ENCODE results near the gene SLC22A1. TPM values are rescaled to one million over a fixed set of nuclear protein-coding genes. Genes with fewer than 3 reads are reported as not detected.

Gene SLC22A1
- polyA plus RNA-seq, 1 of the 3 experiments (the other 2 are of a cell fraction), result 0.20 TPM

- no peak for TF ChIP-seq TEAD4 (IDR thresholded peaks at IDR 0.05; ENCODE audit: borderline replicate concordance, insufficient read depth)
These were observed 44.6 kb upstream of the SLC22A1 start (continued) for GRCh38 chr6:160077024-160077423.

GRCh38 chr6:160077526-160077925 is 44.1 kb upstream of the SLC22A1 start:
- no peak for DNase-seq
- Histone ChIP-seq H3K36me3 (replicated peaks in 1 of 2; ENCODE audit: control insufficient read depth in 1 of 2, insufficient read depth in 2 of 2, low read length in 1 of 2) (peaks cover 28 to 80% of the 10 kb centered on the region in 2 experiments), H3K27ac (ENCODE audit: low read depth in 2 of 2, low read length in 1 of 2) (no peak overlapping the region), H3K4me2 (no peak overlapping the region), H3K9me2 (no peaks in the 10 kb centered on the region), H3K9me3 (no peaks in the 10 kb centered on the region), H3K4me3 (ENCODE audit: low read depth in 2 of 2, low read length in 1 of 2) (no peak overlapping the region), H3K79me2 (ENCODE audit: insufficient read depth) (no peaks in the 10 kb centered on the region), H3F3A (replicated peaks; ENCODE audit: insufficient read depth) (no peaks in the 10 kb centered on the region), H3K27me3 (ENCODE audit: insufficient read depth) (no peaks in the 10 kb centered on the region), H2AFZ (ENCODE audit: low read depth) (no peak overlapping the region), H4K20me1 (ENCODE audit: insufficient read depth) (no peaks in the 10 kb centered on the region), H3K9ac (no peak overlapping the region), H3K4me1 (ENCODE audit: control insufficient read depth in 1 of 2, insufficient read depth in 2 of 2, low read depth in 1 of 2, low read length in 1 of 2) (peaks cover 0 to 10% of the 10 kb centered on the region in 2 experiments; a peak in 1 of 4 replicates)
- no peak for TF ChIP-seq YY1 (IDR thresholded peaks at IDR 0.05; ENCODE audit: low read depth)
- no peak for TF ChIP-seq CHD2 (IDR thresholded peaks at IDR 0.05; ENCODE audit: low read length, partially characterized antibody)
- TF ChIP-seq PBX3 (IDR thresholded peaks at IDR 0.05), result no peak
- TF ChIP-seq SMC3 (IDR thresholded peaks at IDR 0.05; ENCODE audit: low read depth, low read length), result no peak
- TF ChIP-seq FOXM1 (IDR thresholded peaks at IDR 0.05; ENCODE audit: low read depth), result no peak
- TF ChIP-seq SIN3A (IDR thresholded peaks at IDR 0.05; ENCODE audit: borderline replicate concordance, low read depth, low read length), result no peak
- no peak for TF ChIP-seq IRF3 (IDR thresholded peaks at IDR 0.05; ENCODE audit: low read depth, low read length)
- TF ChIP-seq CTCF (IDR thresholded peaks at IDR 0.05), result no peak
- TF ChIP-seq RCOR1 (IDR thresholded peaks at IDR 0.05; ENCODE audit: low read length), result no peak
- no peak for TF ChIP-seq USF2 (IDR thresholded peaks at IDR 0.05; ENCODE audit: borderline replicate concordance, low read depth, low read length)
- no peak for TF ChIP-seq JUND (IDR thresholded peaks at IDR 0.05)
- TF ChIP-seq ELF1 (IDR thresholded peaks at IDR 0.05), result no peak
- TF ChIP-seq ZBTB33 (IDR thresholded peaks at IDR 0.05; ENCODE audit: borderline replicate concordance, low read depth), result no peak
- TF ChIP-seq REST (IDR thresholded peaks at IDR 0.05; ENCODE audit: low read depth, low read length), result no peak
- no peak for TF ChIP-seq RAD21 (IDR thresholded peaks at IDR 0.05; ENCODE audit: low read length)
- TF ChIP-seq USF1 (IDR thresholded peaks at IDR 0.05; ENCODE audit: borderline replicate concordance, low read depth), result no peak
- no peak for TF ChIP-seq FOXJ3 (CRISPR knock-in tag; IDR thresholded peaks at IDR 0.05)
- 89% methylated on average over 2 of the region's 2 CpGs for WGBS (ENCODE audit: low lambda C conversion rate)
- ChIA-PET CTCF (interaction anchor here (0.6 to 3.0 kb wide), 3 partner anchors 10 to 411 kb away, joined by 3 to 23 read pairs (median 3); no protein-coding TSS in a partner anchor), POLR2A (no interaction called here)
